ENCODE data around the gene MYO7A. TPM values are rescaled to one million over a fixed set of nuclear protein-coding genes. Genes with fewer than 3 reads are reported as not detected.

The MYO7A gene
- total and polyA plus RNA-seq, 2 of the 4 experiments (the other 2 are of a cell fraction), result 0.02 TPM; not detected in 1

GRCh38 chr11:77206264-77207018 lies 78.4 kb downstream of the MYO7A start (continued):
- TF ChIP-seq FOS (IDR thresholded peaks at IDR 0.05; ENCODE audit: low read depth, low read length), result no peak
- TF ChIP-seq RFX5 (IDR thresholded peaks at IDR 0.05; ENCODE audit: low read depth, low read length), result no peak
- TF ChIP-seq SMC3 (IDR thresholded peaks at IDR 0.05; ENCODE audit: low read depth, low read length), result no peak
- TF ChIP-seq RCOR1 (IDR thresholded peaks at IDR 0.05; ENCODE audit: insufficient replicate concordance, low read length), result no peak
- no peak for TF ChIP-seq POLR2A (IDR thresholded peaks at IDR 0.05; ENCODE audit: low read depth, low read length)
- no peak for TF ChIP-seq MAFK (IDR thresholded peaks at IDR 0.05; ENCODE audit: low read depth, low read length)

DNA sequence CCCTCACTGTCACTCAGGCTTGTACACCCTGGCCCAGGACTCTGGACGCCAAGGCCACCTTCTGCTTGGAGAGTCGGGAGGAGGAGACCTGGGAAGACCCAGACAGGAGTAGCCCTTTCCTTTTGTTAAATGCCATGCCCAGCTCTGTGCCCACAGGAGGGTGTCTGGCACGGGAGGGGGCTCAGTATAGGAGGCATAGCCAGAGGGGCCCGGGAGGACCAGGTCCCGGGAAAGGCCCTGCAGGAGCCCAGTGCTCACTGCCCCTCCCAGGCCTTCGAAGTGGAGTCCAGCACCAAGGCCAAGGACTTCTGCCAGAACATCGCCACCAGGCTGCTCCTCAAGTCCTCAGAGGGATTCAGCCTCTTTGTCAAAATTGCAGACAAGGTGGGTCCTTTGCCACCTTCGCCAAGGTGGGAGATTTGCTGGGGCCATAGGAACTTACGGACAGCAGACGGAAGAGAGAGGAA lies 79.0 kb downstream of the MYO7A start:
- H3K9me3 ChIP-seq (ENCODE audit: control insufficient read depth, insufficient read depth, low read length), result no peaks in the 10 kb centered on the region
- ATAC-seq (ENCODE audit: low read depth) (no peak), DNase-seq (no peak)
- H3K4me1 ChIP-seq (ENCODE audit: control insufficient read depth, insufficient read depth, low read length), result no peaks in the 10 kb centered on the region
- intact Hi-C loops (cut with micrococcal nuclease) (no loop called here), dilution Hi-C loops (cut with HindIII; ENCODE audit: low sequenced_read_pairs, unreplicated experiment) (no loop called here), in situ Hi-C loops (cut with MboI; ENCODE audit: low sequenced_read_pairs) (no loop called here)
- H3K4me3 ChIP-seq (ENCODE audit: insufficient read depth, low read depth, low read length), result no peak overlapping the region
- H3K27me3 ChIP-seq (ENCODE audit: control insufficient read depth, insufficient read depth, low read length), result peaks cover 13% of the 10 kb centered on the region
- H4K8ac ChIP-seq (ENCODE audit: low read depth in 2 of 2, low read length in 2 of 2), result no peak overlapping the region
- H2AK9ac ChIP-seq (replicated peaks; ENCODE audit: low read depth, low read length, poor library complexity), result no peak overlapping the region
- H3K79me1 ChIP-seq (ENCODE audit: low read depth in 1 of 2, low read length in 2 of 2), result no peaks in the 10 kb centered on the region
- no peaks in the 10 kb centered on the region for H3K9me1 ChIP-seq (ENCODE audit: insufficient read depth, low read length)
- CTCF ChIA-PET, result interaction anchor here (1.0 kb wide), 1 partner anchor 12 kb away, joined by 3 read pairs; no protein-coding TSS in a partner anchor
- no peak overlapping the region for H3K9ac ChIP-seq (ENCODE audit: low read depth, low read length)
- H3K36me3 ChIP-seq (ENCODE audit: control insufficient read depth, insufficient read depth, low read length), result no peaks in the 10 kb centered on the region
- H3K18ac ChIP-seq (ENCODE audit: low read depth, low read length), result no peak overlapping the region
- no peaks in the 10 kb centered on the region for H4K20me1 ChIP-seq (ENCODE audit: insufficient read depth, low read length)
- no peak overlapping the region for H3K27ac ChIP-seq (ENCODE audit: insufficient read depth, low read length)
- no peak overlapping the region for H2BK120ac ChIP-seq (ENCODE audit: low read depth, low read length)
- H3K56ac ChIP-seq (ENCODE audit: extremely low read depth, insufficient read depth, low read length), result no peak overlapping the region
- no peak overlapping the region for H3K4ac ChIP-seq (ENCODE audit: low read depth, low read length)
- no peak overlapping the region for H2BK20ac ChIP-seq (ENCODE audit: low read depth, low read length)
- no peak overlapping the region for H2BK5ac ChIP-seq (ENCODE audit: low read depth, low read length, poor library complexity, severe bottlenecking)
- no peak overlapping the region for H2BK15ac ChIP-seq (ENCODE audit: low read depth, low read length)
- POLR2A ChIA-PET (ENCODE audit: unreplicated experiment), result no interaction called here
- WGBS, 2 experiments (ENCODE audit: extremely low coverage in 2 of 2, insufficient read length in 1 of 2), result 75% methylated on average over 5 of the region's 10 CpGs; no CpG with 5 or more reads in 1 of the 2 experiments
- H4K91ac ChIP-seq (ENCODE audit: insufficient read depth, low read depth, low read length), result no peak overlapping the region
- H3K4me2 ChIP-seq (ENCODE audit: low read depth, low read length), result no peak overlapping the region
- H3K14ac ChIP-seq (replicated peaks; ENCODE audit: low read depth, low read length), result no peak overlapping the region
- BruUV-seq (replicated peaks), result no TSS peak
- no peak overlapping the region for H2AK5ac ChIP-seq (ENCODE audit: low read depth, low read length)
- H2AFZ ChIP-seq (replicated peaks; ENCODE audit: low read length, poor library complexity), result no peak overlapping the region
- no peak overlapping the region for H4K5ac ChIP-seq (ENCODE audit: low read depth, low read length)
- H3K23ac ChIP-seq (ENCODE audit: low read depth, low read length), result no peak overlapping the region
- no peak for TF ChIP-seq CTCF (conservative IDR thresholded peaks at IDR 0.05; ENCODE audit: low read depth, low read length)
- TF ChIP-seq RFX5 (IDR thresholded peaks at IDR 0.05; ENCODE audit: low read depth, low read length), result no peak
- TF ChIP-seq MAFK (IDR thresholded peaks at IDR 0.05; ENCODE audit: low read depth, low read length), result no peak
- TF ChIP-seq USF2 (IDR thresholded peaks at IDR 0.05; ENCODE audit: low read depth, low read length), result no peak
- TF ChIP-seq RCOR1 (IDR thresholded peaks at IDR 0.05; ENCODE audit: insufficient replicate concordance, low read length), result no peak
- no peak for TF ChIP-seq NFE2L2 (IDR thresholded peaks at IDR 0.05; ENCODE audit: low read depth, low read length)
- TF ChIP-seq ELK1 (IDR thresholded peaks at IDR 0.05; ENCODE audit: borderline replicate concordance, low read depth, low read length), result no peak
- no peak for TF ChIP-seq CHD1 (IDR thresholded peaks at IDR 0.05; ENCODE audit: low read depth, low read length)
- TF ChIP-seq MAZ (IDR thresholded peaks at IDR 0.05; ENCODE audit: borderline replicate concordance, low read depth, low read length), result no peak
- no peak for TF ChIP-seq SMC3 (IDR thresholded peaks at IDR 0.05; ENCODE audit: low read depth, low read length)
